C4-2B (cell line): ENCODE results near the gene RASGRF2.

ENCODE experiments used
- CTCF ChIP-seq: fragments of 450-650 bp; conservative IDR thresholded peaks from 2 replicates; pipeline ENCODE4 v1.5.1; 2017; ENCODE audit warnings: mild to moderate bottlenecking
- ZFX ChIP-seq: fragments of 450-650 bp; IDR thresholded peaks from 2 replicates; pipeline ENCODE4 v1.6.1; 2017

- TF ChIP-seq CTCF (no peak), ZFX (no peak)
Measured at GRCh38 chr5:80956272-80956671, 3.9 kb upstream of the RASGRF2 start.
